HepG2 (cell line): ENCODE measurements around the gene TNNI3. TPM values are rescaled to one million over a fixed set of nuclear protein-coding genes. Genes with fewer than 3 reads are reported as not detected.

Experiments
- ATF7 ChIP-seq, 2 experiments: fragments of 450-650 bp in 1 of 2; sonication (generic) in 1 of 2; formaldehyde crosslinking in 1 of 2; IDR thresholded peaks; 2 replicates each; pipeline versions ENCODE4 v1.4.0 to v1.6.1; 2016 to 2020; ENCODE audit warnings: antibody characterized with exemption in 1 of 2, mild to moderate bottlenecking in 1 of 2, missing genetic modification reagents in 1 of 2
- FOXC1 ChIP-seq: sonication (generic); formaldehyde crosslinking; IDR thresholded peaks from 2 replicates; pipeline ENCODE4 v1.8.0; 2022; ENCODE audit warnings: mild to moderate bottlenecking, missing genetic modification reagents, borderline replicate concordance
- GLI4 ChIP-seq: sonication (generic); formaldehyde crosslinking; IDR thresholded peaks from 2 replicates; pipeline ENCODE4 v1.5.1; 2020; ENCODE audit warnings: missing genetic modification reagents, mild to moderate bottlenecking, moderate library complexity, borderline replicate concordance
- MEIS1 ChIP-seq: sonication (generic); formaldehyde crosslinking; IDR thresholded peaks from 2 replicates; pipeline ENCODE4 v1.9.0; 2021; ENCODE audit warnings: mild to moderate bottlenecking, missing genetic modification reagents, moderate library complexity, borderline replicate concordance
- ZNF292 ChIP-seq: sonication (generic); formaldehyde crosslinking; IDR thresholded peaks from 2 replicates; pipeline ENCODE4 v1.8.1; 2022; ENCODE audit warnings: mild to moderate bottlenecking, low read depth, missing genetic modification reagents, borderline replicate concordance
- ZNF556 ChIP-seq: sonication (generic); formaldehyde crosslinking; IDR thresholded peaks from 2 replicates; pipeline ENCODE4 v1.4.0; 2020; ENCODE audit warnings: mild to moderate bottlenecking, missing genetic modification reagents, borderline replicate concordance
- ZNF75D ChIP-seq: sonication (generic); formaldehyde crosslinking; IDR thresholded peaks from 2 replicates; pipeline ENCODE4 v1.8.1; 2023; ENCODE audit warnings: missing genetic modification reagents, mild to moderate bottlenecking, borderline replicate concordance
- ZSCAN31 ChIP-seq: sonication (generic); formaldehyde crosslinking; IDR thresholded peaks from 2 replicates; pipeline ENCODE4 v1.5.0; 2020; ENCODE audit warnings: low read depth, mild to moderate bottlenecking, missing genetic modification reagents
- polyA plus RNA-seq, 8 experiments: library from polyadenylated mRNA; depleted of rRNA in 3 of 8; stranded (reverse) in 7 of 8; unstranded in 1 of 8; fragments of >200 nt; fragmentation: Illumina TruSeq in 4 of 8; extraction: Trizol in 4 of 8; gene quantifications; 2 replicates each; pipeline versions ENCODE4 v1.2.1 to v1.2.3, GENCODE V29; 2011 to 2016; ENCODE audit warnings: low read depth in 4 of 8, missing spikeins in 1 of 8, mixed read lengths in 1 of 8; ENCODE audit not compliant: insufficient read depth in 1 of 8
- total RNA-seq, 5 experiments: library from RNA; depleted of rRNA; stranded (reverse); fragments of >200 nt; fragmentation: Illumina TruSeq; extraction: Trizol; gene quantifications; 2 replicates each; pipeline ENCODE4 v1.2.3, GENCODE V29; 2016; ENCODE audit warnings: low read depth in 1 of 5
- TF ChIP-seq, protein P1 (sequence below): sonication (generic); formaldehyde crosslinking; IDR thresholded peaks from 2 replicates; pipeline ENCODE4 v1.5.0; 2020; ENCODE audit warnings: missing genetic modification reagents
- TF ChIP-seq, protein P2 (sequence below): sonication (generic); formaldehyde crosslinking; IDR thresholded peaks from 2 replicates; pipeline ENCODE4 v1.4.0; 2020; ENCODE audit warnings: mild to moderate bottlenecking, missing genetic modification reagents
- TF ChIP-seq, protein P3 (sequence below), 2 experiments: sonication (generic) in 1 of 2; formaldehyde crosslinking in 1 of 2; IDR thresholded peaks; 2 replicates each; pipeline versions ENCODE4 v1.4.0 to v1.6.1; 2016 to 2020; ENCODE audit warnings: borderline replicate concordance in 1 of 2, low read depth in 1 of 2, mild to moderate bottlenecking in 1 of 2, missing genetic modification reagents in 1 of 2
- TF ChIP-seq, protein P4 (sequence below): sonication (generic); formaldehyde crosslinking; IDR thresholded peaks from 2 replicates; pipeline ENCODE4 v1.4.0; 2020; ENCODE audit warnings: missing genetic modification reagents, mild to moderate bottlenecking, borderline replicate concordance
- TF ChIP-seq, protein P5 (sequence below): sonication (generic); formaldehyde crosslinking; IDR thresholded peaks from 2 replicates; pipeline ENCODE4 v1.4.0; 2020; ENCODE audit warnings: mild to moderate bottlenecking, missing genetic modification reagents, borderline replicate concordance

Gene TNNI3
- total and polyA plus RNA-seq, 2 of the 13 experiments (the other 11 are each of a cell fraction or from before 2014, with no cell fraction given): 3.5 to 3.7 TPM

DNA sequence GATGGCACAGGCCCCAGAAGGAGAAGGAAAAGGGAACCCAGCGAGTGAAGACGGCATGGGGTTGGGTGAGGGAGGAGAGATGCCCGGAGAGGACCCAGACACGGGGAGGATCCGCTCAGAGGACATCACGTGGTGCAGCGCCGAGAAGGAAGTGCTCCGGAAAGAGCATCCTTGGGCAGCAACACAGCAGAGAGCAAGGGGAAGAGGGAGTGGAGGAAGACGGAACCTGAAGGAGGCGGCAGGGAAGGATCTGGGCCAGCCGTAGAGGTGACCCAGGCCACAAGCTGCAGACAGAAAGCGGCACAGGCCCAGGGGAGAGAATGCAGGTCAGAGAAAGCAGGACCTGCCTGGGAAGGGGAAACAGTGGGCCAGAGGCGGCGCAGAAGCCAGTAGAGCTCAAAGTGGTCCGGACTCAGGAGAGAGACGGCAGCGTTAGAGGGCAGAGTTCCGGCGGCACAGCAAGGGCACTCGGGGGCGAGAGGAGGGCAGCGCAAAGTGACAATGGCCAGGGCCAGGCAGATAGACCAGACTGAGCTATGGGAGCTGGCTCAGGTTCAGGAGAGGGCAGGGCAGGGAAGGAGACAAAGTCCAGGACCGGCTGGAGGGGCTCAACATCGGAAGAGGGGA, 41.2 kb downstream of the TNNI3 start (continued):
- TF ChIP-seq ATF7 (IDR thresholded peaks at IDR 0.05): no peak
- peak; percentile 59; the same call in 1 of the 2 replicates for TF ChIP-seq ATF7 (CRISPR knock-in tag; IDR thresholded peaks at IDR 0.05)
- 0 out of 2 replicates have a peak, but pooled peaks have one; percentile 56 for TF ChIP-seq FOXC1 (CRISPR knock-in tag)
- peak; percentile 46; the same call in 1 of the 2 replicates for TF ChIP-seq GLI4
- peak; percentile 73; the same call in 1 of the 2 replicates for TF ChIP-seq MEIS1 (CRISPR knock-in tag)
- TF ChIP-seq ZSCAN31: peak; percentile 52; the same call in 1 of the 2 replicates
- TF ChIP-seq, protein P1, sequence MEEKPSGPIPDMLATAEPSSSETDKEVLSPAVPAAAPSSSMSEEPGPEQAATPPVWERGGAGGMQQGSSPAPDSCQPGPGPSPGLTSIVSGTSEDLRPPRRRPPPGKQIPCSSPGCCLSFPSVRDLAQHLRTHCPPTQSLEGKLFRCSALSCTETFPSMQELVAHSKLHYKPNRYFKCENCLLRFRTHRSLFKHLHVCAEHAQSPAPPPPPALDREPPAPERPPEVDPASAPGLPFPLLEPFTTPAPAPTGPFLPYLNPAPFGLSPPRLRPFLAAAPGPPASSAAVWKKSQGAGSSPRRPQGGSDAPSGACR (CRISPR knock-in tag): 0 out of 2 replicates have a peak, but pooled peaks have one; percentile 48
- 0 out of 2 replicates have a peak, but pooled peaks have one; percentile 47 for TF ChIP-seq ZNF292 (CRISPR knock-in tag)
- TF ChIP-seq, protein P2, sequence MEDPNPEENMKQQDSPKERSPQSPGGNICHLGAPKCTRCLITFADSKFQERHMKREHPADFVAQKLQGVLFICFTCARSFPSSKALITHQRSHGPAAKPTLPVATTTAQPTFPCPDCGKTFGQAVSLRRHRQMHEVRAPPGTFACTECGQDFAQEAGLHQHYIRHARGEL: no peak
- TF ChIP-seq, protein P3, sequence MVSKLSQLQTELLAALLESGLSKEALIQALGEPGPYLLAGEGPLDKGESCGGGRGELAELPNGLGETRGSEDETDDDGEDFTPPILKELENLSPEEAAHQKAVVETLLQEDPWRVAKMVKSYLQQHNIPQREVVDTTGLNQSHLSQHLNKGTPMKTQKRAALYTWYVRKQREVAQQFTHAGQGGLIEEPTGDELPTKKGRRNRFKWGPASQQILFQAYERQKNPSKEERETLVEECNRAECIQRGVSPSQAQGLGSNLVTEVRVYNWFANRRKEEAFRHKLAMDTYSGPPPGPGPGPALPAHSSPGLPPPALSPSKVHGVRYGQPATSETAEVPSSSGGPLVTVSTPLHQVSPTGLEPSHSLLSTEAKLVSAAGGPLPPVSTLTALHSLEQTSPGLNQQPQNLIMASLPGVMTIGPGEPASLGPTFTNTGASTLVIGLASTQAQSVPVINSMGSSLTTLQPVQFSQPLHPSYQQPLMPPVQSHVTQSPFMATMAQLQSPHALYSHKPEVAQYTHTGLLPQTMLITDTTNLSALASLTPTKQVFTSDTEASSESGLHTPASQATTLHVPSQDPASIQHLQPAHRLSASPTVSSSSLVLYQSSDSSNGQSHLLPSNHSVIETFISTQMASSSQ (IDR thresholded peaks at IDR 0.05; ENCODE audit: low read depth): no peak
- TF ChIP-seq, protein P3 (CRISPR knock-in tag; IDR thresholded peaks at IDR 0.05; ENCODE audit: borderline replicate concordance): peak; percentile 29; the same call in 1 of the 2 replicates
- TF ChIP-seq ZNF556 (CRISPR knock-in tag): peak; percentile 60; the same call in 1 of the 2 replicates
- TF ChIP-seq, protein P4, sequence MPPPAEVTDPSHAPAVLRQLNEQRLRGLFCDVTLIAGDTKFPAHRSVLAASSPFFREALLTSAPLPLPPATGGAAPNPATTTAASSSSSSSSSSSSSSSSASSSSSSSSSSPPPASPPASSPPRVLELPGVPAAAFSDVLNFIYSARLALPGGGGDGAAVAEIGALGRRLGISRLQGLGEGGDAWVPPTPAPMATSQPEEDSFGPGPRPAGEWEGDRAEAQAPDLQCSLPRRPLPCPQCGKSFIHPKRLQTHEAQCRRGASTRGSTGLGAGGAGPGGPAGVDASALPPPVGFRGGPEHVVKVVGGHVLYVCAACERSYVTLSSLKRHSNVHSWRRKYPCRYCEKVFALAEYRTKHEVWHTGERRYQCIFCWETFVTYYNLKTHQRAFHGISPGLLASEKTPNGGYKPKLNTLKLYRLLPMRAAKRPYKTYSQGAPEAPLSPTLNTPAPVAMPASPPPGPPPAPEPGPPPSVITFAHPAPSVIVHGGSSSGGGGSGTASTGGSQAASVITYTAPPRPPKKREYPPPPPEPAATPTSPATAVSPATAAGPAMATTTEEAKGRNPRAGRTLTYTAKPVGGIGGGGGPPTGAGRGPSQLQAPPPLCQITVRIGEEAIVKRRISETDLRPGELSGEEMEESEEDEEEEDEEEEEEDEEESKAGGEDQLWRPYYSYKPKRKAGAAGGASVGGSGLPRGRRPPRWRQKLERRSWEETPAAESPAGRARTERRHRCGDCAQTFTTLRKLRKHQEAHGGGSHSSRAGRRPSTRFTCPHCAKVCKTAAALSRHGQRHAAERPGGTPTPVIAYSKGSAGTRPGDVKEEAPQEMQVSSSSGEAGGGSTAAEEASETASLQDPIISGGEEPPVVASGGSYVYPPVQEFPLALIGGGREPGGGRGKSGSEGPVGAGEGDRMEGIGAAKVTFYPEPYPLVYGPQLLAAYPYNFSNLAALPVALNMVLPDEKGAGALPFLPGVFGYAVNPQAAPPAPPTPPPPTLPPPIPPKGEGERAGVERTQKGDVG (CRISPR knock-in tag): 0 out of 2 replicates have a peak, but pooled peaks have one; percentile 14
- TF ChIP-seq, protein P5, sequence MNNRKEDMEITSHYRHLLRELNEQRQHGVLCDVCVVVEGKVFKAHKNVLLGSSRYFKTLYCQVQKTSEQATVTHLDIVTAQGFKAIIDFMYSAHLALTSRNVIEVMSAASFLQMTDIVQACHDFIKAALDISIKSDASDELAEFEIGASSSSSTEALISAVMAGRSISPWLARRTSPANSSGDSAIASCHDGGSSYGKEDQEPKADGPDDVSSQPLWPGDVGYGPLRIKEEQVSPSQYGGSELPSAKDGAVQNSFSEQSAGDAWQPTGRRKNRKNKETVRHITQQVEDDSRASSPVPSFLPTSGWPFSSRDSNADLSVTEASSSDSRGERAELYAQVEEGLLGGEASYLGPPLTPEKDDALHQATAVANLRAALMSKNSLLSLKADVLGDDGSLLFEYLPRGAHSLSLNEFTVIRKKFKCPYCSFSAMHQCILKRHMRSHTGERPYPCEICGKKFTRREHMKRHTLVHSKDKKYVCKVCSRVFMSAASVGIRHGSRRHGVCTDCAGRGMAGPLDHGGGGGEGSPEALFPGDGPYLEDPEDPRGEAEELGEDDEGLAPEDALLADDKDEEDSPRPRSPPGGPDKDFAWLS (CRISPR knock-in tag): 0 out of 2 replicates have a peak, but pooled peaks have one; percentile 63
- no peak for TF ChIP-seq ZNF75D (CRISPR knock-in tag)
